ENCODE measurements around the gene SLC17A7. TPM values are rescaled to one million over a fixed set of nuclear protein-coding genes. Genes with fewer than 3 reads are reported as not detected.

The SLC17A7 gene
- total RNA-seq, 1 donor from 2014 or later = not detected

- Histone ChIP-seq H3K4me3 (ENCODE audit: low read depth, low read length) (no peak overlapping the region), H3K36me3 (ENCODE audit: control insufficient read depth, insufficient read depth, low read length) (no peaks in the 10 kb centered on the region), H3K27me3 (ENCODE audit: control insufficient read depth, insufficient read depth, low read length) (peaks cover 47% of the 10 kb centered on the region)
- FAIRE-seq (no peak), DNase-seq (ENCODE audit: low read depth) (no peak)
- TF ChIP-seq CTCF (IDR thresholded peaks at IDR 0.05; ENCODE audit: insufficient read depth, low read length, severe bottlenecking) = no peak
Observed at GRCh38 chr19:49433240-49433901, 8.0 kb downstream of the SLC17A7 start.

GRCh38 chr19:49432141-49433073 is 8.9 kb downstream of the SLC17A7 start:
- no peak for TF ChIP-seq CTCF (IDR thresholded peaks at IDR 0.05; ENCODE audit: insufficient read depth, low read length, severe bottlenecking)
- FAIRE-seq (no peak), DNase-seq (ENCODE audit: low read depth) (no peak)
- peaks cover 41% of the 10 kb centered on the region for H3K27me3 ChIP-seq (ENCODE audit: control insufficient read depth, insufficient read depth, low read length)
- no peaks in the 10 kb centered on the region for H3K36me3 ChIP-seq (ENCODE audit: control insufficient read depth, insufficient read depth, low read length)
- H3K4me3 ChIP-seq (ENCODE audit: low read depth, low read length) = no peak overlapping the region

- no peak for FAIRE-seq
- Histone ChIP-seq H3K4me3 (ENCODE audit: low read depth, low read length) (no peak overlapping the region), H3K36me3 (ENCODE audit: control insufficient read depth, insufficient read depth, low read length) (no peaks in the 10 kb centered on the region), H3K27me3 (ENCODE audit: control insufficient read depth, insufficient read depth, low read length) (peaks cover 37% of the 10 kb centered on the region)
- TF ChIP-seq CTCF (IDR thresholded peaks at IDR 0.05; ENCODE audit: insufficient read depth, low read length, severe bottlenecking) = no peak
- DNase-seq (ENCODE audit: low read depth) = no peak
Observed at GRCh38 chr19:49431330-49431749, 10.0 kb downstream of the SLC17A7 start.

- FAIRE-seq (no peak), DNase-seq (ENCODE audit: low read depth) (no peak)
- no peaks in the 10 kb centered on the region for H3K36me3 ChIP-seq (ENCODE audit: control insufficient read depth, insufficient read depth, low read length)
- H3K4me3 ChIP-seq (ENCODE audit: low read depth, low read length) = no peak overlapping the region
- H3K27me3 ChIP-seq (ENCODE audit: control insufficient read depth, insufficient read depth, low read length) = peaks cover 38% of the 10 kb centered on the region
- TF ChIP-seq CTCF (IDR thresholded peaks at IDR 0.05; ENCODE audit: insufficient read depth, low read length, severe bottlenecking) = peak; percentile 27
Observed at GRCh38 chr19:49430678-49431329, 10.5 kb downstream of the SLC17A7 start.

- Histone ChIP-seq H3K36me3 (ENCODE audit: control insufficient read depth, insufficient read depth, low read length) (no peaks in the 10 kb centered on the region), H3K4me3 (ENCODE audit: low read depth, low read length) (no peak overlapping the region), H3K27me3 (ENCODE audit: control insufficient read depth, insufficient read depth, low read length) (peaks cover 42% of the 10 kb centered on the region)
- FAIRE-seq = no peak
- no peak for DNase-seq (ENCODE audit: low read depth)
- TF ChIP-seq CTCF (IDR thresholded peaks at IDR 0.05; ENCODE audit: insufficient read depth, low read length, severe bottlenecking) = no peak
Observed at GRCh38 chr19:49430172-49430677, 11.1 kb downstream of the SLC17A7 start.
